Ishikawa (cell line): Measurements from ENCODE around the gene LRRC59.

Source experiments
- CEBPB ChIP-seq: IDR thresholded peaks from 2 replicates; pipeline ENCODE4 v1.6.1; 2012
- CREB1 ChIP-seq: IDR thresholded peaks from 2 replicates; pipeline ENCODE4 v1.6.1; 2012; ENCODE audit warnings: low read depth
- EGR1 ChIP-seq: IDR thresholded peaks from 2 replicates; pipeline ENCODE4 v1.6.1; 2012
- EP300 ChIP-seq: IDR thresholded peaks from 2 replicates; pipeline ENCODE4 v1.6.1; 2012; ENCODE audit warnings: borderline replicate concordance
- FOXM1 ChIP-seq: IDR thresholded peaks from 2 replicates; pipeline ENCODE4 v1.6.1; 2012; ENCODE audit warnings: low read depth, borderline replicate concordance
- MAX ChIP-seq: IDR thresholded peaks from 2 replicates; pipeline ENCODE4 v1.6.1; 2012
- NFIC ChIP-seq: IDR thresholded peaks from 2 replicates; pipeline ENCODE4 v1.6.1; 2012
- RAD21 ChIP-seq: IDR thresholded peaks from 2 replicates; pipeline ENCODE4 v1.6.1; 2012; ENCODE audit warnings: low read depth
- REST ChIP-seq: IDR thresholded peaks from 2 replicates; pipeline ENCODE4 v1.6.1; 2012; ENCODE audit warnings: low read depth, mild to moderate bottlenecking
- TAF1 ChIP-seq: IDR thresholded peaks from 2 replicates; pipeline ENCODE4 v1.6.1; 2012; ENCODE audit warnings: low read depth, mild to moderate bottlenecking
- TCF12 ChIP-seq: IDR thresholded peaks from 2 replicates; pipeline ENCODE4 v1.6.1; 2012; ENCODE audit warnings: low read depth
- TEAD4 ChIP-seq: IDR thresholded peaks from 2 replicates; pipeline ENCODE4 v1.6.1; 2012
- USF1 ChIP-seq: IDR thresholded peaks from 2 replicates; pipeline ENCODE4 v1.6.1; 2012
- YY1 ChIP-seq: IDR thresholded peaks from 2 replicates; pipeline ENCODE4 v1.6.1; 2012; ENCODE audit warnings: low read depth
- ZBTB7A ChIP-seq: IDR thresholded peaks from 2 replicates; pipeline ENCODE4 v1.6.1; 2012; ENCODE audit warnings: low read depth

The LRRC59 gene

GRCh38 chr17:50349243-50349600 lies 48.1 kb downstream of the LRRC59 start:
- TF ChIP-seq EP300, result no peak
- no peak for TF ChIP-seq ZBTB7A

- TF ChIP-seq EP300 (no peak), MAX (no peak), ZBTB7A (no peak), CREB1 (no peak), REST (no peak), USF1 (no peak), TEAD4 (no peak), YY1 (no peak), TAF1 (no peak), FOXM1 (no peak), RAD21 (no peak), NFIC (no peak), CEBPB (no peak), TCF12 (no peak), EGR1 (no peak)
Observed at GRCh38 chr17:50348522-50349242, 48.6 kb downstream of the LRRC59 start.

GRCh38 chr17:50347894-50348291 lies 49.4 kb downstream of the LRRC59 start:
- TF ChIP-seq RAD21, result no peak
- TF ChIP-seq NFIC, result no peak
- no peak for TF ChIP-seq TAF1
- TF ChIP-seq USF1, result no peak
- no peak for TF ChIP-seq EGR1
- TF ChIP-seq YY1, result no peak
- no peak for TF ChIP-seq CREB1
- TF ChIP-seq CEBPB, result no peak
- no peak for TF ChIP-seq REST
- no peak for TF ChIP-seq FOXM1
- no peak for TF ChIP-seq TEAD4
- no peak for TF ChIP-seq ZBTB7A
- TF ChIP-seq TCF12, result no peak

GRCh38 chr17:50347117-50347893 lies 50.0 kb downstream of the LRRC59 start:
- TF ChIP-seq NFIC, result no peak
- TF ChIP-seq MAX, result no peak
- TF ChIP-seq USF1, result no peak
- TF ChIP-seq ZBTB7A, result no peak
- no peak for TF ChIP-seq CREB1
- no peak for TF ChIP-seq EGR1
- TF ChIP-seq TEAD4, result no peak
- TF ChIP-seq REST, result no peak
- TF ChIP-seq YY1, result no peak
- TF ChIP-seq RAD21, result no peak
- no peak for TF ChIP-seq TCF12
- no peak for TF ChIP-seq CEBPB
- no peak for TF ChIP-seq FOXM1
- no peak for TF ChIP-seq EP300
- no peak for TF ChIP-seq TAF1
